Measurements from ENCODE around the gene ASS1.

The ASS1 gene

GRCh38 chr9:130493476-130493875 is 48.7 kb downstream of the ASS1 start:
- no peak overlapping the region for H3K4me3 ChIP-seq (ENCODE audit: insufficient read depth, low read length, poor library complexity, severe bottlenecking)
- no peak overlapping the region for H3K4me2 ChIP-seq (ENCODE audit: low read depth, low read length, poor library complexity, severe bottlenecking)
- no peaks in the 10 kb centered on the region for H3K36me3 ChIP-seq (ENCODE audit: low read length)
- no peak overlapping the region for H2AFZ ChIP-seq (ENCODE audit: low read depth, low read length, severe bottlenecking)
- no peak overlapping the region for H3K9ac ChIP-seq (ENCODE audit: low read length)
- H3K79me2 ChIP-seq (ENCODE audit: insufficient read depth, low read length): no peaks in the 10 kb centered on the region
- no peaks in the 10 kb centered on the region for H4K20me1 ChIP-seq (ENCODE audit: low read depth, low read length)
- H3F3A ChIP-seq (ENCODE audit: insufficient read depth): no peaks in the 10 kb centered on the region
- no peak for TF ChIP-seq CTCF (IDR thresholded peaks at IDR 0.05; ENCODE audit: insufficient read depth, low read length, poor library complexity, severe bottlenecking)
- TF ChIP-seq EZH2phosphoT487 (conservative IDR thresholded peaks at IDR 0.05; ENCODE audit: low read length): no peak
- no peaks in the 10 kb centered on the region for H3K27me3 ChIP-seq (ENCODE audit: low read length)
- no peaks in the 10 kb centered on the region for H3K9me2 ChIP-seq (replicated peaks; ENCODE audit: insufficient read depth, low read length)
- no peaks in the 10 kb centered on the region; the same call in 1 of the 2 replicates for H3K9me3 ChIP-seq (ENCODE audit: insufficient read depth, low read length)
- H3K27ac ChIP-seq (ENCODE audit: low read depth, low read length): no peak overlapping the region

DNA sequence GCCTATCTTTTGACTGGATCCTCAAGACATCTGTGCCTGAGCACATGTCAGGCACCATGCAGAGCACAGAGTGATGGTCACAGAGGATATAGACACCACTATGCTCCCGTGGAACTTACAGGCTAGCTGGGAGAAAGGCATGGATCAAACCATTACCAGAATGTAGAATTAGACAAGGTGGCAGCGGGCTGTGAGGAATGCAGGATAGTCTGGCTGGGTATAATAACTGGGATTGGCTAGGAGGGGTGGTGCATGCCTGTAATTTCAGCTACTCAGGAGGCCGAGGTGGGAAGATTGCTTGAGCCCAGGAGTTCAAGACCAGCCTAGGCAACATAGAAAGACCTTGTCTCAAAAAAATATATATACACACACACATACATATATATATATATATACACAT is 50.3 kb downstream of the ASS1 start:
- no peak for TF ChIP-seq CTCF (IDR thresholded peaks at IDR 0.05; ENCODE audit: insufficient read depth, low read length, poor library complexity, severe bottlenecking)
- no peak for TF ChIP-seq EZH2phosphoT487 (conservative IDR thresholded peaks at IDR 0.05; ENCODE audit: low read length)
- no peaks in the 10 kb centered on the region for H4K20me1 ChIP-seq (ENCODE audit: low read depth, low read length)
- H3K4me2 ChIP-seq (ENCODE audit: low read depth, low read length, poor library complexity, severe bottlenecking): no peak overlapping the region
- H2AFZ ChIP-seq (ENCODE audit: low read depth, low read length, severe bottlenecking): no peak overlapping the region
- no peaks in the 10 kb centered on the region for H3K9me2 ChIP-seq (replicated peaks; ENCODE audit: insufficient read depth, low read length)
- H3K27ac ChIP-seq (ENCODE audit: low read depth, low read length): no peak overlapping the region
- H3K9me3 ChIP-seq (ENCODE audit: insufficient read depth, low read length): no peaks in the 10 kb centered on the region; the same call in 1 of the 2 replicates
- H3K36me3 ChIP-seq (ENCODE audit: low read length): no peaks in the 10 kb centered on the region
- H3K4me3 ChIP-seq (ENCODE audit: insufficient read depth, low read length, poor library complexity, severe bottlenecking): no peak overlapping the region
- H3K79me2 ChIP-seq (ENCODE audit: insufficient read depth, low read length): no peaks in the 10 kb centered on the region
- H3K9ac ChIP-seq (ENCODE audit: low read length): no peak overlapping the region
- no peaks in the 10 kb centered on the region for H3K27me3 ChIP-seq (ENCODE audit: low read length)
- H3F3A ChIP-seq (ENCODE audit: insufficient read depth): no peaks in the 10 kb centered on the region

DNA sequence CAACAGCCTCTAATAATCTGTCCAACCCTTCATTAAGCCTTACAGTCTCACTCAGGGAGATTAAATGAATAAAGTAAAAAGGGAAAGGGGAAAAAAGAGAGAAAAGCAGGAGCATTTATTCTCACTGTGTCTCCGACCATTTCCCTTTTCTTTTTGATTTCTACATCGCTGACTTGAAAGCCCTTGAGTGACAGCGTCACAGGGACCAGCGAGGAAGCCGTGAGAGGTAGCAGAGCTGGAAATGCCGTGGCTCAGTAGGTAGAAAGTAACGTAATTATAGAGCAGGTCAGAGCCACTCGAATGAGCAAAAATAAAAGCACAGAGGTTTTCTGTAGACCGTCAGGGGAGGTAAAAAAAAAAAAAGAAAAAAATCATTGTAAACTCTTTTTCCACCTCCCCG is 52.4 kb downstream of the ASS1 start:
- Histone ChIP-seq H3K27ac (ENCODE audit: low read depth, low read length) (no peak overlapping the region), H3F3A (ENCODE audit: insufficient read depth) (no peaks in the 10 kb centered on the region), H3K9ac (ENCODE audit: low read length) (no peak overlapping the region), H3K4me2 (ENCODE audit: low read depth, low read length, poor library complexity, severe bottlenecking) (no peak overlapping the region), H3K9me2 (replicated peaks; ENCODE audit: insufficient read depth, low read length) (no peaks in the 10 kb centered on the region), H3K9me3 (ENCODE audit: insufficient read depth, low read length) (no peaks in the 10 kb centered on the region; the same call in 1 of the 2 replicates), H3K36me3 (ENCODE audit: low read length) (no peaks in the 10 kb centered on the region), H3K27me3 (ENCODE audit: low read length) (no peaks in the 10 kb centered on the region), H2AFZ (ENCODE audit: low read depth, low read length, severe bottlenecking) (no peak overlapping the region), H4K20me1 (ENCODE audit: low read depth, low read length) (no peaks in the 10 kb centered on the region), H3K79me2 (ENCODE audit: insufficient read depth, low read length) (no peaks in the 10 kb centered on the region), H3K4me3 (ENCODE audit: insufficient read depth, low read length, poor library complexity, severe bottlenecking) (no peak overlapping the region)
- TF ChIP-seq EZH2phosphoT487 (conservative IDR thresholded peaks at IDR 0.05; ENCODE audit: low read length) (no peak), CTCF (IDR thresholded peaks at IDR 0.05; ENCODE audit: insufficient read depth, low read length, poor library complexity, severe bottlenecking) (no peak)

All from SU-DHL-6 (cell line).